ENCODE measurements around the gene COL18A1.

DNA sequence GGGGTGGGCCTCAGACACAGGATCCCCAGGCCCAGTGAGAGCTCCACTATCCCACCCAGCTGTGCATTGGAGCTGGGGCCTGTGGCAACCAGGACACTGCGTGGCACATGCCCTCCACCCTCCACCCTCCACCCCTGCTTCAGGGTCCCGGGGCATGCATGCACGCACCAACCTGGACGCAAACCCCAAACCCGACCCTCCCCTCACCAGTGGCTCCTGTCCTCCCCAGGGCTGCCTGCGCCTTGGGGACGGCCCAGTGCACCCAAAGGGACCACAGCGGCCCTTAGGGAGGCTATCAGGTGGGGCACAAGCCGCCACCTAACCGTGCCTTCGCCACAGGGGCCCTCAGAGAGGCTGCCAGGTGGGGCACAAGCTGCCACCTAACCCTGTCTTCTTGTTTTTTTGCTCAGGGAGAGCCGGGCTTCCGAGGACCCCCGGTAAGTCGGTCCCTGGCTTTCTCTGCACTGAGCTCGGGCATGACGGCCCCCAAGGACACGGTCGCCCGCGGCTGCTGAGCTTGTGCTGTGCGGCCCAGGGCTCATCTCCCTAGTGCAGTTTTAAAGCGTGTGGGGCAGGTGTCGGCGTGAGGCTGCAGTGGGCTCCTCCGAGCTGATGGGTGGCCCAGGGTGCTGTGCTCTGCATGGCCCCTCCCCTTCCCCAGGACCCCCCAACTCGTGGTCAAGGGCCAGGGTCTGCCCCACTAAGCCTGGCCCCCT is 89.3 kb downstream of the COL18A1 start:
- TF ChIP-seq POLR2A (IDR thresholded peaks at IDR 0.05) (no peak), CTCF (IDR thresholded peaks at IDR 0.05) (no peak)
